ENCODE results near the gene BZW1. TPM values are rescaled to one million over a fixed set of nuclear protein-coding genes. Genes with fewer than 3 reads are reported as not detected.

Gene BZW1
- total RNA-seq, 1 donor from 2014 or later = 232 TPM

DNA sequence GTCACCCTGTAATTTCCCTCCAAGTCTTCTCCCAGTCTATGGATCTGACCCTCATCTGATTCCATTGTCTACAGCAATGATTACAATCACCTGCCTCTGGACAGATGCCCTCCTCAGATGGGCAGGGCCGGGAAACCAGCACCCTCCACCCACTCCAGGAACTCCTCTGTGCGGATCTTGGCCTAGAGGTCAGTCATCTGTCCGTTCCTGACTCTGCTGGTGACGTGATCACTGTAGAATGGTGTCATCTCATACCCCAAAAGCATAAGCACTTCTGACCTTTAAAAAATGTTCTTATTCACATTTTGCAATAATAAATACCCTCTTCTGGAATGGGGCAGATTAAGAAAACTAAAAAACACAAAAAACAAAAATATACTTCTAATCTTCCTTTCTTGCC lies 29.5 kb upstream of the BZW1 start:
- H3K27ac Mint-ChIP-seq (ENCODE audit: unreplicated experiment) = no peak overlapping the region

DNA sequence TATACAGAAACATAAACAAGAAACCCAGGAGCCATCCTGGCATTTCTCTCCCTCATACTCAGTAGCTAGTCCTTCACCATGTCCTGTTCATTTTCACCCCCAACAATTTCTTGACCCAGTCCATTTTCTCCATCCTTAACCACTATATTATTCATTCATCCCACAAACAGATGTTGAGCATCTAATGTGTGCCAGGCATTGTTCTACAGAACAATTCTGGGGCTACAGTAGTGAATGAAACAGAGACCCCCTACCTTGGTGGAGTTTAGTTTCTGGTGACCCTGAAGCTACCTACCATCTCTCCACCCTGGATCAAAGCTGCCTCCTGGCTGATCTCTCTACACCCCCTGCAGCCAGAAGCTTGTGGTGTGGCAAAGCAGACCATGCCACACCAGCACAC lies 27.5 kb upstream of the BZW1 start:
- H3K9me3 Mint-ChIP-seq (ENCODE audit: unreplicated experiment) = no peaks in the 10 kb centered on the region
- TF ChIP-seq, protein P1, sequence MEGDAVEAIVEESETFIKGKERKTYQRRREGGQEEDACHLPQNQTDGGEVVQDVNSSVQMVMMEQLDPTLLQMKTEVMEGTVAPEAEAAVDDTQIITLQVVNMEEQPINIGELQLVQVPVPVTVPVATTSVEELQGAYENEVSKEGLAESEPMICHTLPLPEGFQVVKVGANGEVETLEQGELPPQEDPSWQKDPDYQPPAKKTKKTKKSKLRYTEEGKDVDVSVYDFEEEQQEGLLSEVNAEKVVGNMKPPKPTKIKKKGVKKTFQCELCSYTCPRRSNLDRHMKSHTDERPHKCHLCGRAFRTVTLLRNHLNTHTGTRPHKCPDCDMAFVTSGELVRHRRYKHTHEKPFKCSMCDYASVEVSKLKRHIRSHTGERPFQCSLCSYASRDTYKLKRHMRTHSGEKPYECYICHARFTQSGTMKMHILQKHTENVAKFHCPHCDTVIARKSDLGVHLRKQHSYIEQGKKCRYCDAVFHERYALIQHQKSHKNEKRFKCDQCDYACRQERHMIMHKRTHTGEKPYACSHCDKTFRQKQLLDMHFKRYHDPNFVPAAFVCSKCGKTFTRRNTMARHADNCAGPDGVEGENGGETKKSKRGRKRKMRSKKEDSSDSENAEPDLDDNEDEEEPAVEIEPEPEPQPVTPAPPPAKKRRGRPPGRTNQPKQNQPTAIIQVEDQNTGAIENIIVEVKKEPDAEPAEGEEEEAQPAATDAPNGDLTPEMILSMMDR (IDR thresholded peaks at IDR 0.05; ENCODE audit: partially characterized antibody, unreplicated experiment) = no peak
- H3K4me1 Mint-ChIP-seq (ENCODE audit: low read depth, unreplicated experiment) = no peaks in the 10 kb centered on the region
- no peaks in the 10 kb centered on the region for H3K27me3 Mint-ChIP-seq (ENCODE audit: unreplicated experiment)
- H3K4me3 Mint-ChIP-seq (ENCODE audit: unreplicated experiment) = no peak overlapping the region
- H3K36me3 Mint-ChIP-seq (ENCODE audit: unreplicated experiment) = no peaks in the 10 kb centered on the region
- DNase-seq = no peak
- H3K27ac Mint-ChIP-seq (ENCODE audit: unreplicated experiment) = no peak overlapping the region

More for the DNA sequence above, 29.5 kb upstream of the BZW1 start:
- no peaks in the 10 kb centered on the region for H3K4me1 Mint-ChIP-seq (ENCODE audit: low read depth, unreplicated experiment)
- no peak for DNase-seq
- no peaks in the 10 kb centered on the region for H3K36me3 Mint-ChIP-seq (ENCODE audit: unreplicated experiment)
- no peaks in the 10 kb centered on the region for H3K27me3 Mint-ChIP-seq (ENCODE audit: unreplicated experiment)
- TF ChIP-seq, protein P1 (IDR thresholded peaks at IDR 0.05; ENCODE audit: partially characterized antibody, unreplicated experiment) = no peak
- H3K4me3 Mint-ChIP-seq (ENCODE audit: unreplicated experiment) = no peak overlapping the region
- no peaks in the 10 kb centered on the region for H3K9me3 Mint-ChIP-seq (ENCODE audit: unreplicated experiment)

DNA sequence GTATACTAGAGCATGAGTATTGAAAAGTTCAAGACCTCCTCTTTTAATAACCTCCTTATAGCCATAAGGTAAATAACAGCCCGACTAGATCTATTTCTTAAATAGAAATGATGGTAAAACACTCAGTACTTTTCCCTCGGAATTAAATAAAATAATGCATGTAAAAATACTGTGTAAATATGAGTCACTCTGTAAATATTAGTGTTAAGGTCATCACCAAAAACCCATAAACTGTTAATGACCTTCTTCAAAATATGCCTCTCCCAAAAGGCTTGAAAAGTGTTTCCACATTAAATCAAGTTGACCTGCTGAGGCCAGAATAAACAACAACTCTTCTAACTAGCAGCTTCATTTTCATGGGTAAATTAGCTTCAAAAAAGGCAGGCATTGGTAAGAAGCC lies 25.3 kb upstream of the BZW1 start:
- no peak overlapping the region for H3K27ac Mint-ChIP-seq (ENCODE audit: unreplicated experiment)
- no peaks in the 10 kb centered on the region for H3K4me1 Mint-ChIP-seq (ENCODE audit: low read depth, unreplicated experiment)
- H3K36me3 Mint-ChIP-seq (ENCODE audit: unreplicated experiment) = no peaks in the 10 kb centered on the region
- no peak for DNase-seq
- TF ChIP-seq, protein P1 (IDR thresholded peaks at IDR 0.05; ENCODE audit: partially characterized antibody, unreplicated experiment) = no peak
- H3K4me3 Mint-ChIP-seq (ENCODE audit: unreplicated experiment) = no peak overlapping the region
- no peaks in the 10 kb centered on the region for H3K27me3 Mint-ChIP-seq (ENCODE audit: unreplicated experiment)
- no peaks in the 10 kb centered on the region for H3K9me3 Mint-ChIP-seq (ENCODE audit: unreplicated experiment)

DNA sequence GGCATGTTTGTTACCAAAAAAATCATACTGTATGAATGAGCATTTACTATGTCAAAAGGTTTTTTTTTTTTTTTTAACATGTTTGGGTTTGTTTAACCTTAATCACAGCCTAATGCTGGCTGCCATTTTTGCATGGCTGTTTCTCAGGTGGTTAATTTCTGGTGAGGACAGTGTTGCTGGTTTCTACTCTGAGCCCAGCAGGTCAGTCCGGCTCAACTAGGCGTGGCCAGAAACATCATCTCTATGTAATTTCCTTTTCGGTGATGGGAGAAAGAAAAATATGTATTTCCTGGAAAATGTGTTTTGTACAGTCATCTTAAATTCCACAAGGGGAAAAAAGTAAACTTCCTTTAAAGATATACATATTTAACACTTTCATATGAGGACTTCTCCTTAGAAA lies 24.9 kb upstream of the BZW1 start:
- TF ChIP-seq, protein P1 (IDR thresholded peaks at IDR 0.05; ENCODE audit: partially characterized antibody, unreplicated experiment) = no peak
- Mint-ChIP-seq H3K27me3 (ENCODE audit: unreplicated experiment) (no peaks in the 10 kb centered on the region), H3K4me3 (ENCODE audit: unreplicated experiment) (no peak overlapping the region)

DNA sequence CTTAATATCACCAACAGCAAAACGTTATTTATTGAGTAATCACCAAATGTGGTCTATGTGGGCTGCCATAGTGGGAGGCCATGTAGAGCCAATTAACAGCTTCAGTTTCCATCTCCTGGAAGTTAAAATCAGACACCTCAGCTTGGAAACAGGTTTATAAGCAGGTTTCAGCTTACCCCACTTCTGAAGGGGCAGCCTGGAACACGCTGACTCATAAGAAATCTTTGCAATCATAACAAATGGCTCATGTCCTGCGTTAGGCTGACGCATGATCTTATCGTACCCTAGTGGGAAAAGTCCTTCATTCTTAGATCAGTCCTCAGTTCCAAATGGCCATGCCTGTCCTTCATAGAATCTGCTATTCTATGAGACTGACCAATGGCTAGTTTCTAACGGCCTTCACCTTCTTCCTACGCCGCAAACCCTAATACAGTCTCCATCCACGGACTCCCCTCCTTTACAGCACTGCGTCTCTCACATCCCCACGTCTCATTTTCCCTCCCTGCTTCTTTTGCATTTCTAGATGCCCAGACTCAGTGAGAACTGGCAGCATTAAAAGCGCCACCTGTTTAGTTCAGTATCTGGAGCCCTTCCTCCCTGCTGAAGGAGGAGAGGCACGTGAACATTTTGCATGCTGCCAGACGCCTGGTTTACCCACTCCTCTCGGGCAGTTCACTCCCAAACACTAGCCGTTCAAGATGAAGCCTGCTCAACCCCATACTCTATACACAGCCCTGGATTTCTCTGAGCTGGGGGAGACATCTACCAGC lies 24.2 kb upstream of the BZW1 start:
- Mint-ChIP-seq H3K4me3 (ENCODE audit: unreplicated experiment) (no peak overlapping the region), H3K27ac (ENCODE audit: unreplicated experiment) (no peak overlapping the region), H3K9me3 (ENCODE audit: unreplicated experiment) (no peaks in the 10 kb centered on the region), H3K27me3 (ENCODE audit: unreplicated experiment) (no peaks in the 10 kb centered on the region), H3K4me1 (ENCODE audit: low read depth, unreplicated experiment) (no peaks in the 10 kb centered on the region), H3K36me3 (ENCODE audit: unreplicated experiment) (no peaks in the 10 kb centered on the region)
- DNase-seq = no peak
- TF ChIP-seq, protein P1 (IDR thresholded peaks at IDR 0.05; ENCODE audit: partially characterized antibody, unreplicated experiment) = no peak

More for the DNA sequence above, 24.9 kb upstream of the BZW1 start:
- H3K36me3 Mint-ChIP-seq (ENCODE audit: unreplicated experiment) = no peaks in the 10 kb centered on the region
- no peak for DNase-seq
- H3K4me1 Mint-ChIP-seq (ENCODE audit: low read depth, unreplicated experiment) = no peaks in the 10 kb centered on the region
- H3K9me3 Mint-ChIP-seq (ENCODE audit: unreplicated experiment) = no peaks in the 10 kb centered on the region
- no peak overlapping the region for H3K27ac Mint-ChIP-seq (ENCODE audit: unreplicated experiment)

Data from glutamatergic neuron (in vitro differentiated cells).